ENCODE results near the gene FAM163A. TPM values are rescaled to one million over a fixed set of nuclear protein-coding genes. Genes with fewer than 3 reads are reported as not detected.

Gene FAM163A
- total and polyA plus RNA-seq, 2 donors (not counting 1 experiment from before 2014, with no cell fraction given) = not detected

DNA sequence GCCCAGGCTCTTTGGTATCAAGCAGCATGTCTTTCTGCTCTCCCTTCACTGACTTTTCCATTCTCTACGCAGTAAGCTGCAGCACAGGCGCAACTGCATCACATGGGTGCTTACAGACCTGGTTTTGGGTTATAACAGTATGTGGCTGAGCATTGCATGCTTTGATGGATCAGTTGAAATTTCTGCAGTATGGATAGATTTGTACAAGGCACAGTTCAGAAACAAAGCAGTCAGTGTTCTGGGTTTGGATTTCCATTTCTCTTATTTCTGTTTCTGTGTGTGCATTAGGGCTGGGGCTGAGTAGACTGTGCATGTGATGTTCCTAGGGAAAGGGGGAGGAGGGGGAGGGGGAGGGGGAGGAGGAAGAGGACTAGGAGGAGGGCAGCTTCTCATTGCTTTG, 4.5 kb downstream of the FAM163A start:
- no peak for DNase-seq (ENCODE audit: low read depth in 2 of 2)
- Histone ChIP-seq H3K27me3 (ENCODE audit: control insufficient read depth, insufficient read depth, low read length) (peaks cover 28% of the 10 kb centered on the region), H3K79me2 (ENCODE audit: control insufficient read depth, insufficient read depth, low read length) (no peaks in the 10 kb centered on the region), H3K36me3 (ENCODE audit: control insufficient read depth, insufficient read depth, low read length) (no peaks in the 10 kb centered on the region), H3K4me2 (ENCODE audit: extremely low read depth, insufficient read depth, low read length) (no peak overlapping the region), H3K4me3 (replicated peaks in 1 of 4; ENCODE audit: control extremely low read depth in 1 of 4, insufficient read depth in 1 of 4, low read depth in 3 of 4, low read length in 4 of 4) (no peak overlapping the region), H4K20me1 (ENCODE audit: control insufficient read depth, extremely low read depth, insufficient read depth, low read length) (no peaks in the 10 kb centered on the region), H2AFZ (ENCODE audit: low read length) (no peak overlapping the region), H3K4me1 (ENCODE audit: control insufficient read depth, extremely low read depth, insufficient read depth, low read length) (no peaks in the 10 kb centered on the region), H3K9ac (ENCODE audit: insufficient read depth, low read length) (no peak overlapping the region), H3K27ac (ENCODE audit: insufficient read depth, low read length) (no peak overlapping the region), H3K9me3 (ENCODE audit: control insufficient read depth, insufficient read depth, low read depth, low read length) (no peaks in the 10 kb centered on the region)
- TF ChIP-seq CTCF (conservative IDR thresholded peaks at IDR 0.05 in 1 of 2, IDR thresholded peaks at IDR 0.05 in 1 of 2; ENCODE audit: low read depth in 1 of 2, low read length in 2 of 2) (no peak), EZH2 (IDR thresholded peaks at IDR 0.05; ENCODE audit: low read length, missing control alignments) (no peak)

- Histone ChIP-seq H3K27ac (ENCODE audit: insufficient read depth, low read length) (no peak overlapping the region), H3K4me2 (ENCODE audit: extremely low read depth, insufficient read depth, low read length) (no peak overlapping the region), H3K36me3 (ENCODE audit: control insufficient read depth, insufficient read depth, low read length) (no peaks in the 10 kb centered on the region), H4K20me1 (ENCODE audit: control insufficient read depth, extremely low read depth, insufficient read depth, low read length) (no peaks in the 10 kb centered on the region), H2AFZ (ENCODE audit: low read length) (no peak overlapping the region), H3K4me1 (ENCODE audit: control insufficient read depth, extremely low read depth, insufficient read depth, low read length) (no peaks in the 10 kb centered on the region), H3K27me3 (ENCODE audit: control insufficient read depth, insufficient read depth, low read length) (peaks cover 19% of the 10 kb centered on the region), H3K9me3 (ENCODE audit: control insufficient read depth, insufficient read depth, low read depth, low read length) (no peaks in the 10 kb centered on the region), H3K9ac (ENCODE audit: insufficient read depth, low read length) (no peak overlapping the region), H3K79me2 (ENCODE audit: control insufficient read depth, insufficient read depth, low read length) (no peaks in the 10 kb centered on the region), H3K4me3 (replicated peaks in 1 of 4; ENCODE audit: control extremely low read depth in 1 of 4, insufficient read depth in 1 of 4, low read depth in 3 of 4, low read length in 4 of 4) (no peak overlapping the region)
- no peak for DNase-seq (ENCODE audit: low read depth in 2 of 2)
- no peak for TF ChIP-seq CTCF (conservative IDR thresholded peaks at IDR 0.05 in 1 of 2, IDR thresholded peaks at IDR 0.05 in 1 of 2; ENCODE audit: low read depth in 1 of 2, low read length in 2 of 2)
These were observed 5.7 kb downstream of the FAM163A start for GRCh38 chr1:179748772-179749171.

DNA sequence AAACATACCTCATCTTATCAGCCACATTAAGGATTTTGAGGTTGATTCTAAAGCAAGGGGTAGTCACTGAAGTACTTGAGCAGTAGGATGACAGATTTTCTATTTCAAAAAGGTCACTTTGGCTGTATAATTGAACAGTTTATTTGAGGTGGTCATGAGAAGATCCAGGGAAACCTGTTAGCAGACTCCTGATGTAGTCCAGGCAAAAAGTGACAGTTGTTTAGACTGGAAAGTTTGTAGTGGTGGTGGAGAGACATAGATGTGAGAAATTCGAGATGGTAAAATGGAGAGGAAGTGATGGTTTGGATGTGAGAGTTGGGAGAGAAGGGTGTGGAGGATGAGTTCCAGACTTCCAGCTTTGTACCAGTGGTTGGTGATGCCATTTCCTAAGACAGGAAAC, 7.5 kb downstream of the FAM163A start:
- no peaks in the 10 kb centered on the region for H4K20me1 ChIP-seq (ENCODE audit: control insufficient read depth, extremely low read depth, insufficient read depth, low read length)
- no peaks in the 10 kb centered on the region for H3K9me3 ChIP-seq (ENCODE audit: control insufficient read depth, insufficient read depth, low read depth, low read length)
- no peaks in the 10 kb centered on the region for H3K4me1 ChIP-seq (ENCODE audit: control insufficient read depth, extremely low read depth, insufficient read depth, low read length)
- no peak overlapping the region for H3K4me2 ChIP-seq (ENCODE audit: extremely low read depth, insufficient read depth, low read length)
- H3K79me2 ChIP-seq (ENCODE audit: control insufficient read depth, insufficient read depth, low read length) = no peaks in the 10 kb centered on the region
- H3K4me3 ChIP-seq (replicated peaks in 1 of 4; ENCODE audit: control extremely low read depth in 1 of 4, insufficient read depth in 1 of 4, low read depth in 3 of 4, low read length in 4 of 4) = no peak overlapping the region
- H2AFZ ChIP-seq (ENCODE audit: low read length) = no peak overlapping the region
- no peak overlapping the region for H3K27ac ChIP-seq (ENCODE audit: insufficient read depth, low read length)
- H3K9ac ChIP-seq (ENCODE audit: insufficient read depth, low read length) = no peak overlapping the region
- no peaks in the 10 kb centered on the region for H3K36me3 ChIP-seq (ENCODE audit: control insufficient read depth, insufficient read depth, low read length)
- no peak for DNase-seq (ENCODE audit: low read depth in 2 of 2)
- H3K27me3 ChIP-seq (ENCODE audit: control insufficient read depth, insufficient read depth, low read length) = peaks cover under 1% of the 10 kb centered on the region
- no peak for TF ChIP-seq CTCF (conservative IDR thresholded peaks at IDR 0.05 in 1 of 2, IDR thresholded peaks at IDR 0.05 in 1 of 2; ENCODE audit: low read depth in 1 of 2, low read length in 2 of 2)
- no peak for TF ChIP-seq EZH2 (IDR thresholded peaks at IDR 0.05; ENCODE audit: low read length, missing control alignments)

Measured in fibroblast of lung (primary cell).